Daoy (cell line): ENCODE data around the gene RGS1. TPM values are rescaled to one million over a fixed set of nuclear protein-coding genes. Genes with fewer than 3 reads are reported as not detected.

Experiments
- DNase-seq: peaks from one replicate; pipeline ENCODE4 v3.0.0-alpha.2; 2015; ENCODE audit warnings: low read depth
- total RNA-seq: library from RNA; depleted of rRNA; stranded (reverse); fragments of >200 nt; shearing (Covaris generic); gene quantifications from 2 replicates; pipeline ENCODE4 v1.2.3, GENCODE V29; 2014; rRNA removed

RGS1 gene
- total RNA-seq, 1 experiment from 2014 or later, result not detected

GRCh38 chr1:192620071-192620635 lies 44.6 kb downstream of the RGS1 start:
- DNase-seq, result no peak

- no peak for DNase-seq
Measured at GRCh38 chr1:192626366-192627179, 51.0 kb downstream of the RGS1 start.

- DNase-seq, result no peak
Measured at GRCh38 chr1:192627901-192628300, 52.3 kb downstream of the RGS1 start.

- no peak for DNase-seq
Measured at GRCh38 chr1:192628396-192629057, 53.0 kb downstream of the RGS1 start.

- no peak for DNase-seq
Measured at GRCh38 chr1:192629612-192630011, 54.0 kb downstream of the RGS1 start.

Other genes starting within 250 kb of the RGS1 start
- not detected in 2 replicates for gene RGS13, start 60.4 kb downstream of the RGS1 start, total RNA-seq
- 7.6 and 7.9 TPM in 2 replicates for gene RGS2, start 233.3 kb downstream of the RGS1 start, total RNA-seq